Mucosa of descending colon (tissue), 3 donors: ENCODE data around the gene MTHFD1L. TPM values are rescaled to one million over a fixed set of nuclear protein-coding genes. Genes with fewer than 3 reads are reported as not detected.

Experiments
- ATAC-seq: fragments of 200-7000 bp; cut with Tn5 transposase; one replicate; pipeline ENCODE4 v1.9.1; 2020; ENCODE audit warnings: mild to moderate bottlenecking, moderate library complexity
- DNase-seq, 3 donors: peaks; one replicate each; pipeline ENCODE4 v3.0.0-alpha.2; 2020
- H3K36me3 ChIP-seq: fragments of 200-600 bp; one replicate; pipeline ENCODE4 v1.8.0; 2021; ENCODE audit warnings: low read depth, mild to moderate bottlenecking
- H3K4me1 ChIP-seq: fragments of 200-600 bp; one replicate; pipeline ENCODE4 v1.8.0; 2021; ENCODE audit warnings: low read depth, mild to moderate bottlenecking
- H3K4me3 ChIP-seq: fragments of 200-600 bp; one replicate; pipeline ENCODE4 v1.8.0; 2021; ENCODE audit warnings: mild to moderate bottlenecking
- H3K9me3 ChIP-seq: fragments of 200-600 bp; one replicate; pipeline ENCODE4 v1.8.0; 2021; ENCODE audit warnings: mild to moderate bottlenecking
- intact Hi-C, 2 donors: fragments of 100-400 bp; cut with DNase I in 1 of 2; cut with micrococcal nuclease in 1 of 2; formaldehyde crosslinking; loops; one replicate each; pipeline versions ENCODE4 v1.11.0 to v1.11.1; 2022; cut with DNase I, micrococcal nuclease
- total RNA-seq, 3 donors: library from RNA; stranded (reverse); fragmentation: NEBNext Ultra II Directional in 2 of 3; extraction: Animal tissue kit (Norgen Biotek cat#: 25700) in 2 of 3; gene quantifications; one replicate each; pipeline versions ENCODE4 v1.2.1 to v1.2.4, GENCODE V29; 2021 to 2023
- TF ChIP-seq, protein P1 (sequence below): fragments of 200-600 bp; IDR thresholded peaks from one replicate; pipeline ENCODE4 v1.8.0; 2022; ENCODE audit warnings: antibody characterized with exemption, mild to moderate bottlenecking
- donor health status: DM: no; HTN: no; CAD: no; lungs with moderate emphysema.
- donor health status: DM: no; HTN: no; CAD: no.
- donor health status: DM: no; HTN: yes; CAD: no.

Gene MTHFD1L
- total RNA-seq, 3 donors from 2014 or later, result 7.1 to 11.1 (median 8.9) TPM

DNA sequence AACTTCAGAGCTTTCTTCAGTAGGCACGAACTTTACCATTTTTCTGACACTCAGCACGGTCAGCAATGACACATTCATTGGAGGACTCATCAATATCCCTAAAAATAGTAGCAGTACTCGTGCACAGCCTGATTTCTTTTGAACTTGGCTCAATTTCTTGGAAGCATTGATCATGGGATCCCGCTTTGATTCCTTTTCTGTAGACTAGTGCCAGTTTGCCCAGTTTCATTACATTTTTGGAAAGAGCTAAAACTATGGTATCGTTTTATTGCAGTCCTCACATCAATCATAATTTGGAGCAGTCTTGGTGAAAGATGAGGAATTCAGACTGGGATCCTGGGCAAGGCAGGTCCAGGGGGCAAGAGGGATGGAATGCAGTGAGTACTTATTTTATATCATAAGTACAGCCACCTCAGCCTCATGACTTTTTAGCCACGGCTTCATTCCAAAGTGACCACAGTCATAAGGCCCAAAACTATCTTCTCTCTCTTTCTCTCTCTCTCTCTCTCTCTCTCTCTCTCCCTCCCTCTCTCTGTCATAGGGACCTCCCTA, 203.3 kb downstream of the MTHFD1L start:
- no peak for DNase-seq
- TF ChIP-seq, protein P1, sequence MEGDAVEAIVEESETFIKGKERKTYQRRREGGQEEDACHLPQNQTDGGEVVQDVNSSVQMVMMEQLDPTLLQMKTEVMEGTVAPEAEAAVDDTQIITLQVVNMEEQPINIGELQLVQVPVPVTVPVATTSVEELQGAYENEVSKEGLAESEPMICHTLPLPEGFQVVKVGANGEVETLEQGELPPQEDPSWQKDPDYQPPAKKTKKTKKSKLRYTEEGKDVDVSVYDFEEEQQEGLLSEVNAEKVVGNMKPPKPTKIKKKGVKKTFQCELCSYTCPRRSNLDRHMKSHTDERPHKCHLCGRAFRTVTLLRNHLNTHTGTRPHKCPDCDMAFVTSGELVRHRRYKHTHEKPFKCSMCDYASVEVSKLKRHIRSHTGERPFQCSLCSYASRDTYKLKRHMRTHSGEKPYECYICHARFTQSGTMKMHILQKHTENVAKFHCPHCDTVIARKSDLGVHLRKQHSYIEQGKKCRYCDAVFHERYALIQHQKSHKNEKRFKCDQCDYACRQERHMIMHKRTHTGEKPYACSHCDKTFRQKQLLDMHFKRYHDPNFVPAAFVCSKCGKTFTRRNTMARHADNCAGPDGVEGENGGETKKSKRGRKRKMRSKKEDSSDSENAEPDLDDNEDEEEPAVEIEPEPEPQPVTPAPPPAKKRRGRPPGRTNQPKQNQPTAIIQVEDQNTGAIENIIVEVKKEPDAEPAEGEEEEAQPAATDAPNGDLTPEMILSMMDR, result no peak
- H3K9me3 ChIP-seq, result no peaks in the 10 kb centered on the region
- intact Hi-C loops, result no loop called here
- H3K36me3 ChIP-seq, result no peaks in the 10 kb centered on the region
- no peak for ATAC-seq
- H3K4me1 ChIP-seq, result no peaks in the 10 kb centered on the region
- no peak overlapping the region for H3K4me3 ChIP-seq

DNA sequence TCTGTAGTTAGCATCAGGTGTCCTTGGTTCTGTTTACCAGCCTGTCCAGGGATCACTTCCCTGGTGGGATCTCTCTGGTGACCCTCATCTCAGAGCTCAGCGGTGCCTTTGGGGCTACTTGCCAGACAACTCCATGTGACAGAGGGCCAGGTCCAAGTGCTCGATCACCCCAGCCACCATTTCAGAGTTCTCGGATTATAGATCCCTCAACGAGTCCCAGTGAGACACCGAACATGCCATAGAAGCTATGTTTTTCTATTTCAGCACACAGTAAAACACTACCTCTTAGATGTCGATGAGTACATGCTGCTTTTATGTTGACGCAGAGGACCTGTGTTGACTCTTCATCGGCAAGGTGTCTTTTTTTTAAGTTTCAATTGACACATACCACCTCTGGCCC, 204.1 kb downstream of the MTHFD1L start:
- DNase-seq (no peak), ATAC-seq (no peak)
- intact Hi-C loops, result no loop called here
- H3K4me3 ChIP-seq, result no peak overlapping the region
- H3K36me3 ChIP-seq, result no peaks in the 10 kb centered on the region
- TF ChIP-seq, protein P1, result no peak
- H3K9me3 ChIP-seq, result no peaks in the 10 kb centered on the region
- no peaks in the 10 kb centered on the region for H3K4me1 ChIP-seq

DNA sequence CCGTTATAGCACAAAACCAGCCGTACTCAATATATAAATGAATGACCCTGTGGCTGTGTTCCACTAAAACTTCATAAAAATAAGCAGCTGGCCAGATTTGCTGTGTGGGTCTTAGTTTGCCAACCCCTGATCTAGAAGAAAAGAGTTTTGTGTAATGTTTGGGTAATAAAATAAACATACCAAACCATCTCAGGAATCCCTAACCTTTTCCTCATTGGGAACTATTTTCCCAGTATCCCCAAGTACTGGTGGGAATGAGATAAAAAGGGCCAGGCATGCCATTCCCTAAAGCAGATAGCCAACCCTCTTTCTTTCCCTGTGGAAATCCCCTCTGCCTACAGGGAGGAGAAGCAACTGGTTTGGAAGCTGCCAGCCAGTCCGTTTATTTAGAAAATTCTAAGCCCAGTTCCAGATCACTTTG, 205.1 kb downstream of the MTHFD1L start:
- DNase-seq (no peak), ATAC-seq (no peak)
- Histone ChIP-seq H3K4me1 (no peaks in the 10 kb centered on the region), H3K36me3 (no peaks in the 10 kb centered on the region), H3K4me3 (no peak overlapping the region), H3K9me3 (no peaks in the 10 kb centered on the region)
- intact Hi-C loops, result no loop called here
- TF ChIP-seq, protein P1, result no peak

DNA sequence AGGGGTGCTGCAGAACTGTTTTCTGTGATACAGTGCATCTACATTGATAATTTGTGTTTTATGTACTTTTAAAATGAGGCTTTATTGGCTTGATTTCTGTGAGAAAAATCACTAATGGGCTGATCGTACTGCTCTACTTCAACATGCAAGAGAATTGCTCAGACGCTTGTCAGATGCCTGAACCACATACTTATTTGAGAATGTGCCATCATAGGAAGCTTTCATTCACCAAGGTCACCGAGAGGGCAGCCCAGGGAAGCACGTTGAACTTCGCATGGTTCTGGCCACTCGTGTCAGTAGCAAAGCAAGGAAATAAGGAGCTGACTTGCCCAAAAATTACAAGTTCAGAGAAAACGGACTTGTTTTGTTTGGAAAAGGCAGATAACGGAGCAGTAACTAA, 205.8 kb downstream of the MTHFD1L start:
- ATAC-seq (no peak), DNase-seq (no peak)
- H3K9me3 ChIP-seq, result no peaks in the 10 kb centered on the region
- no peaks in the 10 kb centered on the region for H3K4me1 ChIP-seq
- H3K4me3 ChIP-seq, result no peak overlapping the region
- intact Hi-C loops, result no loop called here
- H3K36me3 ChIP-seq, result no peaks in the 10 kb centered on the region
- TF ChIP-seq, protein P1, result no peak

DNA sequence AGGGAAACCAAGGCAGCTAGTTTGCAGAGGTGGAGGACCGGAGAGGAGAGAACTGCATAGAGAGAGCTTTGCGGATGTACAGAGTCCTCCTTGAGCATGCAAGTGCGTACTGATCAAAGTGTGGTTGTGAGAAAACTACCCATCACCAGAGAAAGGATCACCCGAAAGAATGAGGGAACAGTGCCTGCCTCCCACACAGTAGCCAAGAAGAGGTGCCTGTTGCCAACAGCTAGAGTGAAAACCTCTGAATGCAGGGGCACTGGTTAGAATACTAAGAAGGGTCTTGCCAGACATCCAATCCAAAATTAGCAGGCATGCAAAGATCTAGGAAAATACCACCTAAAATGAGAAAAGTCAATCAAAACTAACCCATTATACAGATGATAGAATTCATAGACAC, 207.6 kb downstream of the MTHFD1L start:
- TF ChIP-seq, protein P1, result no peak
- Histone ChIP-seq H3K4me1 (no peaks in the 10 kb centered on the region), H3K36me3 (no peaks in the 10 kb centered on the region), H3K4me3 (no peak overlapping the region), H3K9me3 (no peaks in the 10 kb centered on the region)
- ATAC-seq (no peak), DNase-seq (no peak)
- intact Hi-C loops, result no loop called here

DNA sequence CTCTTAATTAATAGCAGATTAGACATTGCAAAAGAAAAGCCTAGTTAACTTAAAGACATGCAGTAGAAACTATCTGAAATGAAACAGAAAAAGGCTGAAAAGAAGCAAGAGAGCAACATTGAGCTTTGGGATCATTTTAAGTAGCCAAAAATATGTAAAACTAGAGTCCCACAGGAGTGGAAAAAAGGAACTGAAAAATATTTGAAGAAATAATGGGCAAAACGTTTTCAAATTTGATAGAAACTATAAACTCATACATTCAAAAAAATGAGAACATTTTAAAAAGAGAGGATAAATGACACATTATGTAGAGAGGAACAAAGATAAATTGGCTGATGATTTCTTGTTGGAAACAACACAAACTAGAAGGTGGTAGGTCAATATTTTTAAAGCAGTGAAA, 208.2 kb downstream of the MTHFD1L start:
- TF ChIP-seq, protein P1, result no peak
- no peak for ATAC-seq
- intact Hi-C loops, result no loop called here

More for the DNA sequence above, 208.2 kb downstream of the MTHFD1L start:
- H3K36me3 ChIP-seq, result no peaks in the 10 kb centered on the region
- no peaks in the 10 kb centered on the region for H3K9me3 ChIP-seq
- no peaks in the 10 kb centered on the region for H3K4me1 ChIP-seq
- no peak overlapping the region for H3K4me3 ChIP-seq
- no peak for DNase-seq
